ENCODE measurements around the gene CBLC.

The CBLC gene

GRCh38 chr19:44819246-44819832 lies 41.6 kb downstream of the CBLC start:
- Histone ChIP-seq H3K4me2 (ENCODE audit: low read length) (no peak overlapping the region), H2AFZ (ENCODE audit: low read depth, low read length) (no peak overlapping the region), H3K27me3 (ENCODE audit: low read depth, low read length) (no peaks in the 10 kb centered on the region; the same call in 1 of the 2 replicates), H3K36me3 (replicated peaks; ENCODE audit: low read depth, low read length) (no peaks in the 10 kb centered on the region), H3K9ac (ENCODE audit: low read length) (no peak overlapping the region), H3K4me3 (ENCODE audit: low read length) (no peak overlapping the region), H3K4me1 (ENCODE audit: low read length) (no peaks in the 10 kb centered on the region), H3K27ac (ENCODE audit: low read length) (no peak overlapping the region), H4K20me1 (ENCODE audit: insufficient read depth, low read length) (no peaks in the 10 kb centered on the region), H3K9me3 (ENCODE audit: insufficient read depth, low read length) (no peaks in the 10 kb centered on the region), H3K79me2 (ENCODE audit: low read length) (no peaks in the 10 kb centered on the region)
- TF ChIP-seq CTCF (IDR thresholded peaks at IDR 0.05; ENCODE audit: low read depth, low read length) = no peak
- TF ChIP-seq EZH2phosphoT487 (IDR thresholded peaks at IDR 0.05; ENCODE audit: low read depth) = no peak

- no peak overlapping the region for H3K27ac ChIP-seq (ENCODE audit: low read length)
- no peaks in the 10 kb centered on the region for H3K79me2 ChIP-seq (ENCODE audit: low read length)
- no peak overlapping the region for H3K4me3 ChIP-seq (ENCODE audit: low read length)
- peaks cover 1% of the 10 kb centered on the region for H3K27me3 ChIP-seq (ENCODE audit: low read depth, low read length)
- no peaks in the 10 kb centered on the region for H3K4me1 ChIP-seq (ENCODE audit: low read length)
- no peak overlapping the region for H3K4me2 ChIP-seq (ENCODE audit: low read length)
- H2AFZ ChIP-seq (ENCODE audit: low read depth, low read length) = no peak overlapping the region
- no peaks in the 10 kb centered on the region for H3K36me3 ChIP-seq (replicated peaks; ENCODE audit: low read depth, low read length)
- H4K20me1 ChIP-seq (ENCODE audit: insufficient read depth, low read length) = no peaks in the 10 kb centered on the region
- TF ChIP-seq CTCF (IDR thresholded peaks at IDR 0.05; ENCODE audit: low read depth, low read length) (no peak), EZH2phosphoT487 (IDR thresholded peaks at IDR 0.05; ENCODE audit: low read depth) (no peak)
- H3K9ac ChIP-seq (ENCODE audit: low read length) = no peak overlapping the region
- no peaks in the 10 kb centered on the region for H3K9me3 ChIP-seq (ENCODE audit: insufficient read depth, low read length)
These were observed 43.2 kb downstream of the CBLC start for GRCh38 chr19:44820648-44821609.

- H3K9me3 ChIP-seq (ENCODE audit: insufficient read depth, low read length) = no peaks in the 10 kb centered on the region
- no peak overlapping the region for H3K27ac ChIP-seq (ENCODE audit: low read length)
- no peaks in the 10 kb centered on the region for H3K36me3 ChIP-seq (replicated peaks; ENCODE audit: low read depth, low read length)
- H3K4me2 ChIP-seq (ENCODE audit: low read length) = no peak overlapping the region
- no peaks in the 10 kb centered on the region; the same call in 1 of the 2 replicates for H4K20me1 ChIP-seq (ENCODE audit: insufficient read depth, low read length)
- no peaks in the 10 kb centered on the region for H3K79me2 ChIP-seq (ENCODE audit: low read length)
- H3K4me1 ChIP-seq (ENCODE audit: low read length) = no peaks in the 10 kb centered on the region
- H3K9ac ChIP-seq (ENCODE audit: low read length) = no peak overlapping the region
- no peak overlapping the region for H2AFZ ChIP-seq (ENCODE audit: low read depth, low read length)
- H3K27me3 ChIP-seq (ENCODE audit: low read depth, low read length) = peaks cover 11% of the 10 kb centered on the region
- H3K4me3 ChIP-seq (ENCODE audit: low read length) = no peak overlapping the region
- no peak for TF ChIP-seq EZH2phosphoT487 (IDR thresholded peaks at IDR 0.05; ENCODE audit: low read depth)
- TF ChIP-seq CTCF (IDR thresholded peaks at IDR 0.05; ENCODE audit: low read depth, low read length) = no peak
These were observed 44.5 kb downstream of the CBLC start for GRCh38 chr19:44822177-44822576.

- Histone ChIP-seq H3K27ac (ENCODE audit: low read length) (no peak overlapping the region), H3K4me1 (ENCODE audit: low read length) (no peaks in the 10 kb centered on the region), H3K9me3 (ENCODE audit: insufficient read depth, low read length) (no peaks in the 10 kb centered on the region), H3K79me2 (ENCODE audit: low read length) (no peaks in the 10 kb centered on the region), H3K27me3 (ENCODE audit: low read depth, low read length) (peaks cover 13% of the 10 kb centered on the region), H3K4me3 (ENCODE audit: low read length) (no peak overlapping the region), H3K4me2 (ENCODE audit: low read length) (no peak overlapping the region), H3K36me3 (replicated peaks; ENCODE audit: low read depth, low read length) (no peaks in the 10 kb centered on the region), H4K20me1 (ENCODE audit: insufficient read depth, low read length) (no peaks in the 10 kb centered on the region; the same call in 1 of the 2 replicates), H2AFZ (ENCODE audit: low read depth, low read length) (no peak overlapping the region), H3K9ac (ENCODE audit: low read length) (no peak overlapping the region)
- TF ChIP-seq CTCF (IDR thresholded peaks at IDR 0.05; ENCODE audit: low read depth, low read length) (no peak), EZH2phosphoT487 (IDR thresholded peaks at IDR 0.05; ENCODE audit: low read depth) (no peak)
These were observed 45.1 kb downstream of the CBLC start for GRCh38 chr19:44822670-44823372.

All from OCI-LY3 (cell line).